ENCODE data around the gene NR3C1.

The NR3C1 gene

DNA sequence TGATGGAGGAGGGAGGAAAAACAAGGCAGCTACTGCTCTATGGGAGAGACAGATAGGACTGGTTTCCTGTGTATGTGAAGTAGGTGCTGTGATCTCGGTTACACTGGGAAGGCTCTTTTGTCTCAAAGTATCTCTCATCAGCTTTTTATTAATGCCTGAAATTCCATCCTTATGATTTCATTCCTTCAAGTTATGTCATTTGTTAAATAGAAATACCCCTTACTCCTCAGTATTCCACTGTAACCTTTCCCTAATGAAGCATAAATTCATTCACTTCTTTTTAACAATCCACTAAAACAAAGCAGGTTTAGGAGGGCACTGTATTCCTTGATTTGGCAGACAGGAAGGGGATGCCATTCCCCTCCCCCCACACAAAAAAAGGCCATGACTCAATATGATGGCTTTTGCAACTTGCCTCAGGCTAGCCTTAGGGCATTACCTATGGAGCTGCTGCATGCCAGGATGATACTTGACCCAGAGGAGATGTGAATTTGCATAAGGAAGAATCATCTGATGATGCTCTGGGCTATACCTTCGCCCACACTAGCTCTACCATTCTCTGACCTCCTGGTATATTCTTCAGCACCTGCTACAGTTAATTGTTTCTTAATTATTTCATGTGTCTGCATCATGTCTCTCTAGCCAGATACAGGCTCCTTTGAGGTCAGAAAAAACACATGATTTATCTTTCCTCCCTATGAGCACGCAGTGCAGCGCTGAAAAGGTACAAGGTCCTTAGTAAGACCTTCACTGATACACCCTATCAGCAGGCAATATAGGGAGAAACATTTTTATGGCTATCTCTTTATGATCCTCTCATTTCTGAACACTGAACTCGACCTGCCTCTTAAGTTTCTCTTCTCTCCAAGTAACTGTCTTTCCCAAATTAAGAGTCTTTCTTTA is 26.3 kb downstream of the NR3C1 start:
- POLR2A ChIA-PET: no interaction called here
- CTCF ChIA-PET: no interaction called here
- no peak for TF ChIP-seq TARDBP (IDR thresholded peaks at IDR 0.05)
- no peak for TF ChIP-seq SP1 (IDR thresholded peaks at IDR 0.05)
- no peak for TF ChIP-seq ZNF384 (IDR thresholded peaks at IDR 0.05)
- no peak for TF ChIP-seq ARNT (IDR thresholded peaks at IDR 0.05)
- TF ChIP-seq L3MBTL2 (conservative IDR thresholded peaks at IDR 0.05): no peak
- TF ChIP-seq SUZ12 (IDR thresholded peaks at IDR 0.05): no peak
- TF ChIP-seq CTBP1 (IDR thresholded peaks at IDR 0.05; ENCODE audit: borderline replicate concordance): no peak
- no peak for TF ChIP-seq FOXK2 (IDR thresholded peaks at IDR 0.05)
- no peak for TF ChIP-seq FOXM1 (IDR thresholded peaks at IDR 0.05; ENCODE audit: borderline replicate concordance)
- TF ChIP-seq LEF1 (IDR thresholded peaks at IDR 0.05; ENCODE audit: borderline replicate concordance): no peak
- no peak for TF ChIP-seq NFRKB (IDR thresholded peaks at IDR 0.05)
- no peak for DNase-seq (ENCODE audit: extremely low spot score)

DNA sequence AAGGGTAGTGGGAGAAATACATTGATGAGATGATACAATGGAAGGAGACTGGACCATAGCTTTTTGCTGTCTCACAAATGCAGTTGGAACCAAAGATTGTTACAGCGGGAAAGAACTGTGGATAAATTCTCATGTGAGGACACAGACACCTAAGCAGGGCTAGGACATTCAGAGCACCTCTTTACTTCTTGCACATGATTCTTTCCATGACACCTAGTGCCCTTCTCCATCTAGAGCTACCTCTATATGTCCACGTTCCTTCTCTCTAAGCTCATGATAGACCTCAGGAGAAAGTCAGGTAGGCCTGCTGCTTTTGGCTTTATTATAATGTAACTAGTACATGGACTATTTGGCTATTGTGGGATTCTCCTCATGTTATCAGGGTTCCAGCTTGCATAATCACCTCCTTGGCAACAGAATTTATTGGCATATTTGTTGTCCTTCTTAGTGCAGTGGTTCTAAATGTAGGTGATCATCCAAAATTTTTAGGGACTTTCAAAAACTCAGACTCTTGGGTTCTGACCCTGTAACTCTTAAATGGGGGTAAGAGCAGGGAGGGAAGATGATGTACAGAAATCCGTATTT is 27.2 kb downstream of the NR3C1 start:
- TF ChIP-seq HDGF (IDR thresholded peaks at IDR 0.05; ENCODE audit: borderline replicate concordance): no peak
- TF ChIP-seq FOXA1 (IDR thresholded peaks at IDR 0.05): no peak
- TF ChIP-seq TARDBP (IDR thresholded peaks at IDR 0.05): no peak
- TF ChIP-seq NFRKB (IDR thresholded peaks at IDR 0.05): no peak
- no peak for TF ChIP-seq LEF1 (IDR thresholded peaks at IDR 0.05; ENCODE audit: borderline replicate concordance)
- TF ChIP-seq ARNT (IDR thresholded peaks at IDR 0.05): no peak
- POLR2A ChIA-PET: no interaction called here
- DNase-seq (ENCODE audit: extremely low spot score): no peak
- CTCF ChIA-PET: no interaction called here

DNA sequence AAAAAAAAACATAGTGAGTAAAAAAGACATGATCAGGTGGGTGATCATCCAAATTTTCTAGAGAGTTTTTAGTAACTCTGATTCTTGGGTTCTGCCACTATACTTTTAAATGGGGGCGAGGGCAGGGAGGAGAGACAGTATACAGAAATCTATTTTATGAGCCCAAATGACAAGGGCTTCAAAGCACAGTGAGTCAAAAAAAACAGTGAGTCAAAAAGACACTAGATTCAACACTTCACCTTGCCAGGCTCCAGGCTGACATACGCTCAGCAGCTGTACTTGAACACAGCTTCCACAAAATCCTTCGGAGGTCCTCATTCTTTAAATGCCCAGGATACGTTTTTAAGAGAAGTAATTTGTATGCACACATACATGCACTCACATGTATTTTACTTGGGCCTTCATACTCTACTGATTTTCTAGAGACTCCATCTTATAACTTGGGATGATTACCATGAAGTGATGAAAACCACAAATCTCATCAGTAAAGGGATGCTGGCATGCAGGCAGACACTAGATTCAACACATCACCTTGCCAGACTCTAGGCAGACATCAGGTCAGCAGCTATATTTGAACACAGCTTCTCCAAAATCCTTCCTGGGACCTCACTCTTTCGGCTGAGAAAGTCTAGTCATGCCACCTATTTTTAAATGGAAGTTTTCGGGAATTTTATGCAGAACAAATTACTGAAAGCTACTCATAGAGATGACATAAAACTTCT is 28.8 kb downstream of the NR3C1 start:
- CTCF ChIA-PET: interaction anchor here (0.6 kb wide), 1 partner anchor 12 kb away, joined by 3 read pairs; no protein-coding TSS in a partner anchor
- TF ChIP-seq SP1 (IDR thresholded peaks at IDR 0.05): no peak
- no peak for TF ChIP-seq ELF4 (IDR thresholded peaks at IDR 0.05)
- TF ChIP-seq BHLHE40 (IDR thresholded peaks at IDR 0.05; ENCODE audit: borderline replicate concordance): no peak
- TF ChIP-seq, protein P1, sequence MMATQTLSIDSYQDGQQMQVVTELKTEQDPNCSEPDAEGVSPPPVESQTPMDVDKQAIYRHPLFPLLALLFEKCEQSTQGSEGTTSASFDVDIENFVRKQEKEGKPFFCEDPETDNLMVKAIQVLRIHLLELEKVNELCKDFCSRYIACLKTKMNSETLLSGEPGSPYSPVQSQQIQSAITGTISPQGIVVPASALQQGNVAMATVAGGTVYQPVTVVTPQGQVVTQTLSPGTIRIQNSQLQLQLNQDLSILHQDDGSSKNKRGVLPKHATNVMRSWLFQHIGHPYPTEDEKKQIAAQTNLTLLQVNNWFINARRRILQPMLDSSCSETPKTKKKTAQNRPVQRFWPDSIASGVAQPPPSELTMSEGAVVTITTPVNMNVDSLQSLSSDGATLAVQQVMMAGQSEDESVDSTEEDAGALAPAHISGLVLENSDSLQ (IDR thresholded peaks at IDR 0.05): no peak
- DNase-seq (ENCODE audit: extremely low spot score): no peak
- POLR2A ChIA-PET: no interaction called here

DNA sequence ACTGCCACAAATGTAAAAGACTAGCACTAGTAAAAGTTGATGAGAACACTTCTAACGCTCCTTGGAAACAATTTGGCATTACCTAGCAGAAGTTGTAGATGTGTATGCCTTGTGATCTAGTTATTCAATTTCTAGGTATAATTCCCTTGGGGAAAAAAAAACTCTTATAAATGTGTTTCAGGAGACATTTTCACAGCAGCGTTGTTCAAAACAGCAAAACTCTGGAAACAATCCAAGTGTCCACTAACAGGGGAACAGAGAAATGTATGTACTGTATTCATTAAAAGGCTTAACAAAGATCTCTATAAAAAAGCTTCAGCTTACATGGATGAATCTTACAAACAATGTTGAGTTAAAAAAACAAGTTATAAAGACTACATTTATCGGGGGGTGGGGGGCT is 30.4 kb downstream of the NR3C1 start:
- ChIA-PET POLR2A (no interaction called here), CTCF (interaction anchor here (0.7 kb wide), 1 partner anchor 29 kb away, joined by 3 read pairs; no protein-coding TSS in a partner anchor)
- DNase-seq (ENCODE audit: extremely low spot score): no peak
- TF ChIP-seq SUZ12 (IDR thresholded peaks at IDR 0.05) (no peak), CTBP1 (IDR thresholded peaks at IDR 0.05; ENCODE audit: borderline replicate concordance) (no peak)

DNA sequence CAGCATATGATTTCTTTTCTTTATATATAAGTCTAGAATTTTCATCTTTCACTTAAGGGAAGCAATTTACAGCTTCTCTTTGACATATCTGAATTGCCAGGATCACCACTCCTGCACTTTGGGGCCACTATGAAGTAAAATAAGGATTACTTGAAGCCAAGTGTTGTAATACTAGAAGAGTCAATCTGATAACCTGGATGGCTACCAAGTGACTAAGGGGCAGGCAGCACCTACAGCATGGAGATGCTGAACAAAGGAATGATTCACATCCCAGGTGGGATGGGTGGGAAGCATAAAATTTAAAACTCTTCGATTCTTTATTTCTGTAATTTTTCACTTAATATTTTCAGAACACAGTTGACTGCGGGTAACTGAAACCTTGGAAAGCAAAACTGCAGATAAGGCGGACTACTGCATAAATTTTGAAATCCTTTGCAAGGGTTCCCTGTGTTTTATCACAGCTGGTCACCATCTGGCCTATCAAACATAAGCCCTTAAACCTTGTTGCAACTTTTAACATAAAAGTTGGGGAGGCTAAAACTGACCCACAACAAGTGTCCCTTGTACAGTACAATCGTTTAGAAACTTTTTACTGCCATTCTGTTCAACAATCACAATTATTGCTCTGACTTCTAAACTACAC is 31.2 kb downstream of the NR3C1 start:
- TF ChIP-seq TARDBP (IDR thresholded peaks at IDR 0.05) (no peak), BHLHE40 (IDR thresholded peaks at IDR 0.05; ENCODE audit: borderline replicate concordance) (no peak), FOXK2 (IDR thresholded peaks at IDR 0.05) (no peak), NFRKB (IDR thresholded peaks at IDR 0.05) (no peak)
- CTCF ChIA-PET: no interaction called here
- POLR2A ChIA-PET: no interaction called here
- no peak for DNase-seq (ENCODE audit: extremely low spot score)

DNA sequence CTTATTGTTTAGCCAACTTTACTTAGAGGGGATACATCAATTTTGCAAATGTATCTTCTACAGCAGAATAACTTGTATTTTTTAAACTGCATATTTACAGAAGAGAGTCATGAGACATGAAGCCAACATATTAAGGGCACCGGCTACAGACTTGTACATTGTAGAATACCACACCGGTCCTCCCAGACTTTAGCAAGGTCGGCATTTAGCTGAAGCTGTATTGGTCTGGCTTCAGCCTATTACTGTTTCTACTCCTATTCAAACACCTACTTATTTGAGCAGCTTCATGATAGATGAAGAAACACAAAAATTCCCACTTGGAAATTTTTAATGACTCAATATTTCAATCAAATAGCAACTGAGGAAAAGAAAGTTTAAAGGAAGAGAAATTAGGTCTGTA is 33.0 kb downstream of the NR3C1 start:
- TF ChIP-seq NFRKB (IDR thresholded peaks at IDR 0.05) (no peak), CTBP1 (IDR thresholded peaks at IDR 0.05; ENCODE audit: borderline replicate concordance) (no peak), LEF1 (IDR thresholded peaks at IDR 0.05; ENCODE audit: borderline replicate concordance) (no peak), ELF4 (IDR thresholded peaks at IDR 0.05) (no peak), FOXM1 (IDR thresholded peaks at IDR 0.05; ENCODE audit: borderline replicate concordance) (no peak), ZNF384 (IDR thresholded peaks at IDR 0.05) (no peak), HDGF (IDR thresholded peaks at IDR 0.05; ENCODE audit: borderline replicate concordance) (no peak), FOXK2 (IDR thresholded peaks at IDR 0.05) (no peak), FOXA1 (IDR thresholded peaks at IDR 0.05) (no peak), SUZ12 (IDR thresholded peaks at IDR 0.05) (no peak), L3MBTL2 (conservative IDR thresholded peaks at IDR 0.05) (no peak)
- TF ChIP-seq, protein P1 (IDR thresholded peaks at IDR 0.05): no peak
- CTCF ChIA-PET: no interaction called here
- no peak for DNase-seq (ENCODE audit: extremely low spot score)
- POLR2A ChIA-PET: no interaction called here

DNA sequence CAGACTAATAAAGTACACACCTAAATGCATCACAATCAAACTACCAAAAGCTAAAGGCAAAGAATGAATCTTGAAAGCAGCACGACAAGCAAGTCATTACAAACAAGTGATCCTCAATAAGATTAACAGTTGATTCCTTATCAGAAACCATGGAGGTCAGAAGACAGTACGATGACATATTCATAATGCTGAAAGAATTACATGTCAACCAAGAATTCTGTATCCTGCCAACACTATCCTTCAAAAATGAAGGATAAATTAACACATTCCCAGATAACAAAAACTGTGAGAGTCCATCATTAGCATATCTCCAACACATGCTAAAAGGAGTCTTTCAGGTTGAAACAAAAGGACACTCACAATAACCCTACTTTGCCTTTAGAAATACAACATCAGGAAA is 39.4 kb downstream of the NR3C1 start:
- POLR2A ChIA-PET: no interaction called here
- no peak for TF ChIP-seq ELF4 (IDR thresholded peaks at IDR 0.05)
- TF ChIP-seq, protein P1 (IDR thresholded peaks at IDR 0.05): no peak
- TF ChIP-seq HDGF (IDR thresholded peaks at IDR 0.05; ENCODE audit: borderline replicate concordance): no peak
- no peak for TF ChIP-seq FOXA1 (IDR thresholded peaks at IDR 0.05)
- TF ChIP-seq FOXM1 (IDR thresholded peaks at IDR 0.05; ENCODE audit: borderline replicate concordance): no peak
- no peak for TF ChIP-seq ARNT (IDR thresholded peaks at IDR 0.05)
- no peak for TF ChIP-seq SUZ12 (IDR thresholded peaks at IDR 0.05)
- TF ChIP-seq CTBP1 (IDR thresholded peaks at IDR 0.05; ENCODE audit: borderline replicate concordance): no peak
- TF ChIP-seq ZNF384 (IDR thresholded peaks at IDR 0.05): no peak
- no peak for TF ChIP-seq TARDBP (IDR thresholded peaks at IDR 0.05)
- no peak for TF ChIP-seq BHLHE40 (IDR thresholded peaks at IDR 0.05; ENCODE audit: borderline replicate concordance)
- no peak for TF ChIP-seq FOXK2 (IDR thresholded peaks at IDR 0.05)
- no peak for TF ChIP-seq SP1 (IDR thresholded peaks at IDR 0.05)
- CTCF ChIA-PET: no interaction called here
- DNase-seq (ENCODE audit: extremely low spot score): no peak

All from HEK293T (cell line).